PC-3 (cell line): Measurements from ENCODE around the gene NCMAP. TPM values are rescaled to one million over a fixed set of nuclear protein-coding genes. Genes with fewer than 3 reads are reported as not detected.

ENCODE experiments used
- ATAC-seq: fragments of 200-7000 bp; cut with Tn5 transposase; 2 replicates; pipeline ENCODE4 v1.9.1; 2020; ENCODE audit warnings: mild to moderate bottlenecking, moderate library complexity
- BruUV-seq: library from RNA; stranded (reverse); fragments of 400-500 nt; replicated peaks from 2 replicates; lab custom pipeline; 2021; lab: Mats Ljungman, UMichigan
- CTCF ChIA-PET: fragments of 300-600 bp; sonication (Branson Sonifier 250); formaldehyde crosslinking; loops from one replicate; lab custom pipeline; 2022; ENCODE audit warnings: antibody characterized with exemption; lab: Charles Lee
- POLR2A ChIA-PET: fragments of 300-600 bp; sonication (Branson Sonifier 250); formaldehyde crosslinking; loops from one replicate; lab custom pipeline; 2022; ENCODE audit warnings: antibody characterized with exemption; ENCODE audit not compliant: unreplicated experiment; lab: Charles Lee
- DNase-seq: peaks from one replicate; pipeline ENCODE4 v3.0.0-alpha.2; 2015
- H2AFZ ChIP-seq: fragments of 300-600 bp; sonication (generic); 2 replicates; pipeline ENCODE4 v1.6.0; 2016; ENCODE audit warnings: antibody characterized with exemption, low read length
- H3F3A ChIP-seq: fragments of 300-600 bp; sonication (generic); one replicate; pipeline ENCODE4 v1.6.0; 2017; ENCODE audit warnings: antibody characterized with exemption, low read length, control low read depth, mild to moderate bottlenecking; ENCODE audit not compliant: unreplicated experiment
- H3K27ac ChIP-seq: fragments of 300-600 bp; sonication (generic); 2 replicates; pipeline ENCODE4 v1.5.1; 2016; ENCODE audit warnings: mild to moderate bottlenecking, low read length
- H3K27me3 ChIP-seq: fragments of 300-600 bp; sonication (generic); 2 replicates; pipeline ENCODE4 v1.6.1; 2016; ENCODE audit warnings: low read length, mixed read lengths
- H3K36me3 ChIP-seq: fragments of 300-600 bp; sonication (generic); 2 replicates; pipeline ENCODE4 v1.6.1; 2016; ENCODE audit warnings: low read depth, mixed run types, low read length, mixed read lengths
- H3K4me1 ChIP-seq: fragments of 300-600 bp; sonication (generic); 2 replicates; pipeline ENCODE4 v1.5.1; 2016; ENCODE audit warnings: low read length; ENCODE audit not compliant: insufficient read depth
- H3K4me2 ChIP-seq: fragments of 300-600 bp; sonication (generic); 2 replicates; pipeline ENCODE4 v1.6.0; 2016; ENCODE audit warnings: low read length
- H3K4me3 ChIP-seq: fragments of 300-600 bp; sonication (generic); 2 replicates; pipeline ENCODE4 v1.5.1; 2016; ENCODE audit warnings: mild to moderate bottlenecking, low read length, mixed read lengths
- H3K79me2 ChIP-seq: fragments of 300-600 bp; sonication (generic); 2 replicates; pipeline ENCODE4 v1.6.1; 2017; ENCODE audit warnings: low read length, mixed read lengths
- H3K9ac ChIP-seq: fragments of 300-600 bp; sonication (generic); 2 replicates; pipeline ENCODE4 v1.6.0; 2016; ENCODE audit warnings: mild to moderate bottlenecking, low read length
- H3K9me2 ChIP-seq: fragments of 300-600 bp; sonication (generic); replicated peaks from 2 replicates; pipeline ENCODE4 v1.6.1; 2016; ENCODE audit warnings: mixed run types, low read length, mixed read lengths
- H3K9me3 ChIP-seq: fragments of 300-600 bp; sonication (generic); 2 replicates; pipeline ENCODE4 v1.6.1; 2016; ENCODE audit warnings: low read length, mixed read lengths
- H4K20me1 ChIP-seq: fragments of 300-600 bp; sonication (generic); 2 replicates; pipeline ENCODE4 v1.6.1; 2016; ENCODE audit warnings: low read length, mixed read lengths
- CTCF ChIP-seq: fragments of 300-600 bp; sonication (generic); conservative IDR thresholded peaks from 2 replicates; pipeline ENCODE4 v1.5.1; 2017; ENCODE audit warnings: antibody characterized with exemption, low read depth, mild to moderate bottlenecking, low read length
- EZH2 ChIP-seq: fragments of 300-600 bp; sonication (generic); IDR thresholded peaks from one replicate; pipeline ENCODE4 v1.6.1; 2017; ENCODE audit warnings: antibody characterized with exemption, mild to moderate bottlenecking, low read length; ENCODE audit not compliant: unreplicated experiment
- EZH2phosphoT487 ChIP-seq: fragments of 300-600 bp; sonication (generic); IDR thresholded peaks from 2 replicates; pipeline ENCODE4 v1.6.1; 2018; ENCODE audit warnings: mild to moderate bottlenecking, antibody characterized with exemption, low read length, borderline replicate concordance
- intact Hi-C: fragments of 100-400 bp; cut with micrococcal nuclease; formaldehyde crosslinking; loops from 2 replicates; pipeline ENCODE4 v1.9.0; 2023
- total RNA-seq: library from RNA; depleted of rRNA; stranded (reverse); fragments of >200 nt; gene quantifications from 2 replicates; pipeline ENCODE4 v1.2.3, GENCODE V29; 2014

Gene NCMAP
- total RNA-seq, 1 experiment from 2014 or later, result 1.8 TPM

- H3K4me3 ChIP-seq, result no peak overlapping the region
- H3K36me3 ChIP-seq, result no peaks in the 10 kb centered on the region
- H3F3A ChIP-seq, result no peaks in the 10 kb centered on the region
- no peak overlapping the region for H3K9ac ChIP-seq
- POLR2A ChIA-PET, result no interaction called here
- DNase-seq (no peak), ATAC-seq (no peak)
- CTCF ChIA-PET, result no interaction called here
- H4K20me1 ChIP-seq, result no peaks in the 10 kb centered on the region
- no peaks in the 10 kb centered on the region for H3K79me2 ChIP-seq
- intact Hi-C loops, result no loop called here
- no peaks in the 10 kb centered on the region for H3K9me2 ChIP-seq
- H3K4me2 ChIP-seq, result no peak overlapping the region
- no peak for TF ChIP-seq CTCF
- no peak for TF ChIP-seq EZH2
- TF ChIP-seq EZH2phosphoT487, result no peak
- no peaks in the 10 kb centered on the region for H3K4me1 ChIP-seq
- H3K27ac ChIP-seq, result no peak overlapping the region
- H3K9me3 ChIP-seq, result no peaks in the 10 kb centered on the region
- BruUV-seq, result no TSS peak
- no peak overlapping the region for H2AFZ ChIP-seq
- H3K27me3 ChIP-seq, result no peaks in the 10 kb centered on the region
Measured at GRCh38 chr1:24621121-24621520, 65.2 kb downstream of the NCMAP start.

- ATAC-seq (no peak), DNase-seq (no peak)
- Histone ChIP-seq H3K9ac (no peak overlapping the region), H2AFZ (no peak overlapping the region), H4K20me1 (no peaks in the 10 kb centered on the region), H3K27ac (no peak overlapping the region), H3K27me3 (no peaks in the 10 kb centered on the region), H3F3A (no peaks in the 10 kb centered on the region), H3K4me1 (no peaks in the 10 kb centered on the region), H3K9me3 (no peaks in the 10 kb centered on the region), H3K4me3 (no peak overlapping the region), H3K9me2 (no peaks in the 10 kb centered on the region), H3K79me2 (no peaks in the 10 kb centered on the region), H3K4me2 (no peak overlapping the region), H3K36me3 (no peaks in the 10 kb centered on the region)
- TF ChIP-seq EZH2phosphoT487 (no peak), EZH2 (no peak), CTCF (no peak)
- intact Hi-C loops, result no loop called here
- ChIA-PET POLR2A (no interaction called here), CTCF (no interaction called here)
- no TSS peak for BruUV-seq
Measured at GRCh38 chr1:24622218-24622617, 66.3 kb downstream of the NCMAP start.

DNA sequence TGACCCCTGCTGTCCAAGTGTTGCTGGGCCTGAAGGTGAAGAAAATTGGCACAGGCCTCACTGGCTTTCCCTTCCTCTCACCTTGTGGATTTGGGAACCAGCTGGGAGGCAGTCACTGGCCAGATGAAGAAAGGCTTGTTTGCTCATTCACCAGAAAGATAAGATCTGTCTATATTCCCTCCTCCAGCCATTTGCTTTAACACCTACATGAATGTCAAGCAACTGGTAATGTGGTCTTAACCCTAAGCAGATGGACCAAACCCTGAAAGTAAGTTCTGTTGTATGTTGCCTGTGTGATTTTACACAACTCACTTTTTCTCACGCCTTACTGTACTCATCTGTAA is 76.9 kb downstream of the NCMAP start:
- CTCF ChIA-PET, result no interaction called here
- H3K36me3 ChIP-seq, result no peaks in the 10 kb centered on the region
- ATAC-seq, result no peak
- no peak overlapping the region for H3K4me2 ChIP-seq
- no peak overlapping the region for H2AFZ ChIP-seq
- H3F3A ChIP-seq, result no peaks in the 10 kb centered on the region
- peaks cover 4% of the 10 kb centered on the region; the same call in 1 of the 2 replicates for H3K4me1 ChIP-seq
- H3K27me3 ChIP-seq, result no peaks in the 10 kb centered on the region
- intact Hi-C loops, result loop anchor here (10.0 kb wide), 1 partner anchor 128 kb away; the partner anchor contains the start of gene RCAN3
- H3K9me2 ChIP-seq, result no peaks in the 10 kb centered on the region
- no peaks in the 10 kb centered on the region for H3K9me3 ChIP-seq
- no TSS peak for BruUV-seq
- H3K79me2 ChIP-seq, result no peaks in the 10 kb centered on the region
- DNase-seq, result no peak
- POLR2A ChIA-PET, result no interaction called here
- TF ChIP-seq EZH2 (no peak), EZH2phosphoT487 (no peak), CTCF (no peak)
- H3K4me3 ChIP-seq, result no peak overlapping the region
- H3K9ac ChIP-seq, result no peak overlapping the region
- H3K27ac ChIP-seq, result no peak overlapping the region
- H4K20me1 ChIP-seq, result no peaks in the 10 kb centered on the region
